NCI-H2107 treated with DMSO at 0.1 percent for 48 hours (cell line): ENCODE data around the gene REEP1.
A peak's percentile ranks its signal among the peaks of the same experiment; 100 is the strongest.

ENCODE experiments used
- DNase-seq: peaks from one replicate; lab custom pipeline; 2025; ENCODE audit not compliant: unreplicated experiment; lab: John Stamatoyannopoulos, UW

The REEP1 gene

GRCh38 chr2:86337244-86337835 lies at the start of gene REEP1:
Gene REEP1, minus strand, starts transcription at chr2:86337626. Its CDS starts 116 bp downstream, at chr2:86337510.
- no peak for DNase-seq

GRCh38 chr2:86383844-86384243 lies 46.4 kb upstream of the REEP1 start:
- no peak for DNase-seq

DNA sequence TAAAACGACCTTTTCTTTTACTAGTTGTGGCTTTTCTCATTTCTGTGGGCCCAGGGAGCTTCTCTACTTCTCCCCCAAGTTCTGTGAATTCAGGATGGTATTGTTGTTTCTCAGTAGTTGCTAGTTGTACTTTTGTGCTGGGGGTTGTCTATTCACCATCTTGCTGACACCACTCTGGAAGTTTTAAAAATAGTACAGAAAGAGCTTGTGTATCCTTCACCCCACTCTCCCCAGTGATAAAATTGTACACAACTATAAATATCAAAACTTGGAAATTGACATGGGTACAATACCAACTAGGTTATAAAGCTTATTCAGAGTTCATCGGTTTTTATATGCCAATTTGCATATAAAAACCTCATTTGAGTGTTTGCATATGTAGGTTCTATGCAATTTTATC lies 45.3 kb upstream of the REEP1 start:
- no peak for DNase-seq

DNA sequence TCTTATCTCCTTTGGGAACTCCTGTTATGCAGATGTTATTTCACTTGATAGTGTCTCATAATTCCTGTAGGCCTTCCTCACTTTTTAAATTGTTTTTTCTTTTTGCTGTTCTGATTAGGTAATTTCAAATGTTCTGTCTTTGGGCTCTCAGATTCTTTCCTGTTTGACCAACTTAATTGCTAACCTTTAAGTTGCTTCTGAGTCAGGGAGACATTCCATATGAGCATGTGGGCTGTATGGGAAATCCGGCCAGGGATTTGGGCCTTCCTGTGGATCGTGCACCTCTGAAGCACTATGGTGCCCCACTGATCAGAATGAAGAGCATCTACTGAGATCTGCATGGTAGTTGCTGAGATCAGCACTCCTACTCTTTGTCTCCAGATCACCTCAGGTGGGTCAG lies 44.7 kb upstream of the REEP1 start:
- no peak for DNase-seq

DNA sequence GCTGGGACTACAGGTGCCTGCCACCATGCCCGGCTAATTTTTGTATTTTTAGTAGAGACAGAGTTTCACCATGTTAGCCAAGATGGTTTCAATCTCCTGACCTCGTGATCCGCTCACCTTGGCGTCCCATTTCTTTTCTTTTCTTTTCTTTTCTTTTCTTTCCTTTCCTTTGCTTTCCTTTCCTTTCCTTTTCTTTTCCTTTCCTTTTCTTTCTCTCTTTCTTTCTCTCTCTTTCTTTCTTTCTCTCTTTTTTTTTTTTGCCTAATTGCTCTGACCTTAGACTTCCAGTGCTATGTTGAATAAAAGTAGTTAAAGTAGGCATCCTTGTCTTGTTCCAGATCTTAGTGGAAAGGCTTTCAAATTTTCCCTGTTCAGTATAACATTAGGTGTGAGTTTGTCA lies 41.0 kb upstream of the REEP1 start:
- DNase-seq: no peak

DNA sequence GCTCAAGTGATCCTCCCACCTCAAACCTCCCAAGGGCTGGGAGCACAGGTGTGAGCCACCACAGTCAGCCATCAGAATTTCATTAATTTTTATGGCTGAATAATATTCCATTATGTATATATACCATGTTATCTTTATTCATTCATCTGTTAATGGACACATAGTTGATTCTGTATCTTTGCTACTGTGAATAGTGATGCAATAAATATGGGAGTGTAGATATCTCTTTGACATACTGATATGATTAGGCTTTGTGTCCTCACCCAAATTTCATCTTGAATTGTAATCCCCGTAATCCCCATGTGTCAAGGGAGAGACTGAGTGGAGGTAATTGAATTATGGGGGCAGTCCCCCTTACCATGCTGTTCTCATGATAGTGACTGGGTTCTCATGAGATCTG lies 38.2 kb upstream of the REEP1 start:
- no peak for DNase-seq

GRCh38 chr2:86372641-86373502 lies 35.4 kb upstream of the REEP1 start:
- DNase-seq: no peak

- DNase-seq: no peak
These were observed 34.7 kb upstream of the REEP1 start for GRCh38 chr2:86372133-86372532.

DNA sequence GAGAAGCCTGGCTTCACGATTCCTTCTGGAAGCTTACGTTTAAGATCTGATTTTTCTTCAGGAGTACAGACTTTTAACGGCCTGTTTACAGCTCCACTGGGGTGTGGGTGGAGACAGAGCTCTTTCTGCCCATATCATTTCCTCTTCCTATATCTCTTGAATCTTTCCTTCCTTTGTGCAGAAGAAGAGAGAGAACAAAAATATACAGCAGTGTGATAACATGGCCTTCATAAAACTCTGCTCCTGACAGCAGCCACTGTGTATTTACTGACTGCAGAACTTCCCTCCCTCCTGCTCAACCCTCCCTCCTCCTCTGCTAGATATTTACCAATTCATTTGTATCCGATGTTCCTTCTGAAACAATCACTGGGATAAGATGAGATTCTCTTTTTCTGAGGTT lies 34.1 kb upstream of the REEP1 start:
- DNase-seq: no peak

DNA sequence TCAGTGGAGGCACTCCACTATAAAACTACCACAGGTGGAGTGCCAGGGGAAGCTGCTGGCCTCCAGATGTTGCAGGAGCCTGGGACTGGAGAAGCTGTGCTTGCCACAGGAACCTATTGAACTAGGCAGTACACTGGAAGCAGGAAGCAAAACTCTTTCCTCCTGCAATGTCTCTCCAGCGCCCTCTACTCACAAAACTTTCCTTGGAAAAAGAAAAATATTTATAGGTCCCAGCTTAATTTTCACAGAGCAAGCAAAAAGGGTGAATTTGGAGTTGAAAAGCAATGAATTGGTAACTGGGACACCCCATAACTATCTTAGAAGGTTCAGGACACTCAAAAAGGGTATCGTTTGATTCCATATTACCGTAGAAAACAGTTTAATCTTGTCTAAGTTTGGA lies 33.2 kb upstream of the REEP1 start:
- DNase-seq: no peak

GRCh38 chr2:86368161-86368824 lies 30.9 kb upstream of the REEP1 start:
- peak; percentile 4 for DNase-seq

GRCh38 chr2:86367499-86367777 lies 30.0 kb upstream of the REEP1 start:
- no peak for DNase-seq

- no peak for DNase-seq
These were observed 29.4 kb upstream of the REEP1 start for GRCh38 chr2:86366651-86367498.

DNA sequence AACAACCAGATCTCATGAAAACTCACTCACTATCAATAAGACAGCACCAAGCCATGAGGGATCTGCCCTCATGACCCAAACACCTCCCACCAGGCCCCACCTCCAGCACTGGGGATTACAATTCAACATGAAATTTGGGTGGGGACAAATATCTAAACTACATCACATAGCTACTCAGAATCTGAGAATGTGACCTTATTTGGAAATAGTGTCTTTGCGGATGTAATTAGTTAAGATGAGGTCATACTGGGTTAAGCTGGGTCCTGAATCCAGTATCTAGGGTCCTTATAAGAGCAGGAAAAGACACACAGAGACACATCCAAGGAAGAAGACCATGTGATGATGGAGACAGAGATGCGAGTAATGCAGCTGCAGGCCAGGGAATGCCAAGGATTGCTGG lies 27.5 kb upstream of the REEP1 start:
- DNase-seq: no peak

DNA sequence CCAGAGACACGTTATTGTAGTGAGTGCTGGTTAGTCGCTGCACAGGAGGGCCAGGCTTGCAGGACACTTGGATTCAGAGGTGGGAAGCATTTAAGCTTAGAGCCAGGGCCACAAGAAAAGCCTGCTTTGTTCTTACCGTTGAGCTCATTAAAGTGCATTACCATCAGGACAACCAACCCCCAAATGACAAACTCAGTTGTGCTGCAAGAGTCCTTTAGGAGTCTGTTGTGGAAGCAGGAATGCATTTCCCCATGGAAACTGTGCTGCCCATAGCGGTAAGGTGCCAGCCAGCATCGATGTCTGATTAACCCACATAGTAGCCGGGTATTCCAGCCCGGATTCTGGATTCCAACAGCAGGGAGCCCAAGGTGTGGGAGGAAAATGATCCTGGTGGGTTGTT lies 23.4 kb upstream of the REEP1 start:
- no peak for DNase-seq

DNA sequence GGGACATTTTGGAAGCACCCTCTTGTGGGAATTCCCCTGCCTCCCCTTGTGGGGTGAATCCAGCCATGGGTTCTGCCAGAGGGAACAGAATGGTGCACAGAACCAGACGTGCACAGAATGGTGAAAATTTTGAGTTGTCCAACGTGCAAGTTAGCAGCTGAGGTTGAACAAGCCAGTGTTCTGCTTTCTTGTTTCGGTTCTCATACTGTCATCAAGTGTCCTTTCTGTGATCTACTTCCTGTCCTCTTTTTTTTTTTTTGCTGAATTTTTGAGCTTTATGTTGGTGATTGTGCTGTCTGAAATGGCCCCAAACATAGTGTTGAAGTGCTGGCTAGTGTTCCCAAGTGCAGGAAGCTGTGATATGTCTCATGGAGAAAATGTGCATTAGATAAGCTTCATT lies 21.5 kb upstream of the REEP1 start:
- DNase-seq: no peak

DNA sequence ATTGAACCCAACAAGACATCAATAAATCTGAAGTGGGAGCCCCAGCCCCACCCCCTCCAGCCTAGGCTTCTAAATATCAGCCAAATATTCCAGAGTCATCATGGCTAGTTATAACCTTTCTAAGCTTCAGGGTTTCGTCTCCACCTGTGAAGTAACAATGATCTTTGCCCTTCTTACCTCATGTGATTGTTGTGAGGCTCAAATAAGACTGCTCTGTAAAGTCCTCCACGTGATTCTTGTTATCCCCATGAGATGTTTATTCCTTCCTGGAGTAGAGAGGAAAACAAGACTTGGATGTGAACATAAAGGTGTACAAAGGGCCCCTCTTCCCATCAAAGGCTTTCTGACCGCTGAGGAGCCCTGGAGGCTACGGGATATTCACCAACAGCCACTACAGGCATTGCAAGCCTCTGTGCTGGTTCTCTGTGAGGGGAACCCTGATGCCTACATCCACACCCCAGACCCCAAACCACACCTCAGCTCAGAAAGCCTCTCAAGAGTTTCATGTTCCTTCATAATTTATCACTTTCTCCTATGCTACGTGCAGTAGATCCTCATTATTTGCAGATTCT lies 20.1 kb upstream of the REEP1 start:
- DNase-seq: no peak

- DNase-seq: no peak
These were observed 15.3 kb upstream of the REEP1 start for GRCh38 chr2:86352727-86353221.

- no peak for DNase-seq
These were observed 14.8 kb upstream of the REEP1 start for GRCh38 chr2:86352137-86352726.

DNA sequence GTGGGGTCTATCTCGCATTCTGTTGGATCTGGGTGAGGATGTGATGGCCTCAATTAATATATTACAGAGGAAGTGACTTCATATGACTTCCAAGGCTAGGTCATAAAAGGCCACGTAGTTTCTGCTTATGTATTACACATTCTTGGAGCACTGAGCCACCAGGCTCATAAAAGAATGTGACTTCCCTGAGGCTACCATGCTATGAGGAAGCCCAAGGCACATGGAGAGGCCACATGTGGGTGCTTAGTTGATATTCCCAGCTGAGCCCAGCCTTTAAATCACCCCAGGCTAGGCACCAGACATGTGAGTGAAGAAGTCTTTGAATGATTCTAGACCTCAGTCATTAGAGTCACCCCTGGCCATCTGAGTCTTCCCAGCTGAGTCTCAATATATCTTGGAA lies 13.3 kb upstream of the REEP1 start:
- DNase-seq: no peak

GRCh38 chr2:86347401-86347800 lies 10.0 kb upstream of the REEP1 start:
- no peak for DNase-seq
